ENCODE measurements around the gene TK2. TPM values are rescaled to one million over a fixed set of nuclear protein-coding genes. Genes with fewer than 3 reads are reported as not detected.

The TK2 gene
- total RNA-seq, 1 donor from 2014 or later: 8.4 TPM

DNA sequence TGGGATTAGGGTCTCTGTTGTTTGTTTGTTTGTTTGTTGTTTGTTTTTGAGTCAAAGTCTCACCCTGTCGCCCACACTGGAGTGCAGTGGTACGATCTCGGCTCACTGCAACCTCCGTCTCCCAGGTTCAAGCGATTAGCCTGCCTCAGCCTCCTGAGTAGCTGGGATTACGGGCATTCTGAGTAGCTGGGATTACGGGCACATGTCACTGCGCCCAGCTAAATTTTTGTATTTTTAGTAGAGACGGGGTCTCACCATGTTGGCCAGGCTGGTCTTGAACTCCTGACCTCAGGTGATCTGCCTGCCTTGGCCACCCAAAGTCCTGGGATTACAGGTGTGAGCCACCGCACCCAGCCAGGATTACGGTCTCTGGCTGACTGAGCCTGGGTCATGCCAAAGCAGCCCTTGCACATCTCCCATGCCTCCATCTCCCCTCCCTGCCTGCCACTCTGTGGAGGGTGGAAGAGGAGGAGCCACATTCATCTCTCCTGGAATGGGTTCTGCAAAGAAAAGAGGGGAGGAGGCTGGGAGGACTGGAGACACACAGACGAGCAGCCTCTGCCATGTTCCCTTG lies 63.6 kb downstream of the TK2 start:
- H3K27ac Mint-ChIP-seq: no peak overlapping the region
- DNase-seq (ENCODE audit: low spot score): no peak
- H3K4me3 Mint-ChIP-seq: no peak overlapping the region
- H3K36me3 Mint-ChIP-seq (ENCODE audit: low read depth): peaks cover 2% of the 10 kb centered on the region
- intact Hi-C loops (cut with micrococcal nuclease): no loop called here
- no peaks in the 10 kb centered on the region for H3K27me3 Mint-ChIP-seq (ENCODE audit: insufficient read depth)
- H3K9me3 Mint-ChIP-seq: no peaks in the 10 kb centered on the region
- peaks cover 35% of the 10 kb centered on the region for H3K4me1 Mint-ChIP-seq (ENCODE audit: low read depth)

DNA sequence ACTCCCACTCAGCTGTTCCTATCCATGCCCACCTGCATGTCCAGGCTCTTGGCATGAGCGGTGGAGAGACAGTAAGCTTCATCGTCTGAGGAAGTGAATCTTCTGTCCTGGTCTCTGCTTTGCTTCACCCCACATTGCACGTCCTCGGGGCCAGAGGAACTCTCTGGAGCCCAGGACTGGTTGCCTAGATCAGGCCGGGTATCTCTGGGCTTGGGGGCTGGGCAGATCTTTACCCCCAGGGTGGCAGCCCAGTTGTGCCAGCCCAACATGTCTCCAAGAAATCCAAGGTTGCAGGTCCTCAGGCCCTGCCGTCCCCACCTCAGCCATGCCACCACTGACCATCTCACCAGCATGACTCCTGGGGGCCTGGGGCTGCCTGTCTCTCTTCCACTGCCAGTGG lies 64.5 kb downstream of the TK2 start:
- peaks cover under 1% of the 10 kb centered on the region for H3K36me3 Mint-ChIP-seq (ENCODE audit: low read depth)
- intact Hi-C loops (cut with micrococcal nuclease): no loop called here
- no peak overlapping the region for H3K4me3 Mint-ChIP-seq
- H3K4me1 Mint-ChIP-seq (ENCODE audit: low read depth): peaks cover 31% of the 10 kb centered on the region
- no peaks in the 10 kb centered on the region for H3K9me3 Mint-ChIP-seq
- no peaks in the 10 kb centered on the region for H3K27me3 Mint-ChIP-seq (ENCODE audit: insufficient read depth)
- DNase-seq (ENCODE audit: low spot score): no peak
- no peak overlapping the region for H3K27ac Mint-ChIP-seq

- no peaks in the 10 kb centered on the region for H3K36me3 Mint-ChIP-seq (ENCODE audit: low read depth)
- H3K9me3 Mint-ChIP-seq: no peaks in the 10 kb centered on the region
- no peak for DNase-seq (ENCODE audit: low spot score)
- H3K4me3 Mint-ChIP-seq: no peak overlapping the region
- intact Hi-C loops (cut with micrococcal nuclease): loop anchor here (5.0 kb wide), 1 partner anchor 127 kb away; no protein-coding TSS in a partner anchor
- H3K4me1 Mint-ChIP-seq (ENCODE audit: low read depth): peaks cover 29% of the 10 kb centered on the region
- no peaks in the 10 kb centered on the region for H3K27me3 Mint-ChIP-seq (ENCODE audit: insufficient read depth)
- no peak overlapping the region for H3K27ac Mint-ChIP-seq
Observed at GRCh38 chr16:66484453-66485213, 65.3 kb downstream of the TK2 start.

DNA sequence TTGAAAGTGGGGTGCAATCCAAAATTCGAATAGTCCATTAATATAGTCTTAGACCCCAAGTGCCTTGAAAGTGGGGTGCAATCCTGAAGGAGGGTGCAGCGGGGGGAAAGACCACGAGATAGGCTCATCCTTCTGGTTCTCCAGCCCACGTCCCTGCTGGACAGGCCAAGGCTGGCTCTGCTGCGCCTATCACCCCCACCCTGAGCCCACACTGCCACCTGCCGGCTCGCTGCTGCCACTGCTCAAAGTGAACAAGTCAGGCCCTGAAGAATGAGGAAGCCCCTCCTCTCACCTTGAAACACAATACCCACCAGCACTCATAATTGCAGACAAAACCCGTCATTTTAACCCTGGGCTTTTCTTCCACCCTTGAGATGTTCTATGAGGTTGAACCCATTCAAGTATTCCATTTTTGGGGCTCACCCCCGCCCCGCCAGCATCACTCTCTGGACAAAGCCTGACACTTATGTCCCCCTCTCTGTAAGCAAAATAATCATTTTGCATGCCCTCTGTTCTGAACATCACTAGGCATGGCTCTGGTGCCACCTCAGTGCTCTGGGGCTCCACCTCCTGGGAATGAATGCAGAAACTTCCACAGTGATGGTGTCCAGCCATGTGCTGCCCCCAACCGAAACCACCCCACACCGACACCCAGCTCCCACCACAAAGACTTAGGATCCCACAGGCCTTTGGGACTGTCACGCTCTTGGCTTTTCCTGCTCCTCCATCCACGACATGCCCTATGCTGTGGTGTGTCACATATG lies 66.1 kb downstream of the TK2 start:
- intact Hi-C loops (cut with micrococcal nuclease): loop anchor here (1.0 to 5.0 kb wide), 3 partner anchors 32 to 127 kb away; no protein-coding TSS in a partner anchor
- DNase-seq (ENCODE audit: low spot score): peak; percentile 68
- Mint-ChIP-seq H3K27ac (peak overlapping the region; percentile 29), H3K9me3 (no peaks in the 10 kb centered on the region), H3K4me3 (no peak overlapping the region), H3K4me1 (ENCODE audit: low read depth) (peaks cover 27% of the 10 kb centered on the region), H3K36me3 (ENCODE audit: low read depth) (no peaks in the 10 kb centered on the region), H3K27me3 (ENCODE audit: insufficient read depth) (no peaks in the 10 kb centered on the region)

GRCh38 chr16:66481943-66482390 lies 68.0 kb downstream of the TK2 start:
- intact Hi-C loops (cut with micrococcal nuclease): loop anchor here (5.0 kb wide), 1 partner anchor 125 kb away; no protein-coding TSS in a partner anchor

GRCh38 chr16:66481081-66481942 lies 68.6 kb downstream of the TK2 start:
- peaks cover 47% of the 10 kb centered on the region for H3K4me1 Mint-ChIP-seq (ENCODE audit: low read depth)
- no peak overlapping the region for H3K4me3 Mint-ChIP-seq
- intact Hi-C loops (cut with micrococcal nuclease): loop anchor here (5.0 kb wide), 1 partner anchor 124 kb away; no protein-coding TSS in a partner anchor
- no peak for DNase-seq (ENCODE audit: low spot score)
- no peaks in the 10 kb centered on the region for H3K9me3 Mint-ChIP-seq
- H3K27ac Mint-ChIP-seq: peak overlapping the region; percentile 48
- no peaks in the 10 kb centered on the region for H3K36me3 Mint-ChIP-seq (ENCODE audit: low read depth)
- H3K27me3 Mint-ChIP-seq (ENCODE audit: insufficient read depth): no peaks in the 10 kb centered on the region

More at GRCh38 chr16:66481943-66482390, 68.0 kb downstream of the TK2 start:
- H3K9me3 Mint-ChIP-seq: no peaks in the 10 kb centered on the region
- no peak overlapping the region for H3K27ac Mint-ChIP-seq
- H3K36me3 Mint-ChIP-seq (ENCODE audit: low read depth): no peaks in the 10 kb centered on the region
- no peak for DNase-seq (ENCODE audit: low spot score)
- H3K4me3 Mint-ChIP-seq: no peak overlapping the region
- peaks cover 41% of the 10 kb centered on the region for H3K4me1 Mint-ChIP-seq (ENCODE audit: low read depth)
- H3K27me3 Mint-ChIP-seq (ENCODE audit: insufficient read depth): no peaks in the 10 kb centered on the region

DNA sequence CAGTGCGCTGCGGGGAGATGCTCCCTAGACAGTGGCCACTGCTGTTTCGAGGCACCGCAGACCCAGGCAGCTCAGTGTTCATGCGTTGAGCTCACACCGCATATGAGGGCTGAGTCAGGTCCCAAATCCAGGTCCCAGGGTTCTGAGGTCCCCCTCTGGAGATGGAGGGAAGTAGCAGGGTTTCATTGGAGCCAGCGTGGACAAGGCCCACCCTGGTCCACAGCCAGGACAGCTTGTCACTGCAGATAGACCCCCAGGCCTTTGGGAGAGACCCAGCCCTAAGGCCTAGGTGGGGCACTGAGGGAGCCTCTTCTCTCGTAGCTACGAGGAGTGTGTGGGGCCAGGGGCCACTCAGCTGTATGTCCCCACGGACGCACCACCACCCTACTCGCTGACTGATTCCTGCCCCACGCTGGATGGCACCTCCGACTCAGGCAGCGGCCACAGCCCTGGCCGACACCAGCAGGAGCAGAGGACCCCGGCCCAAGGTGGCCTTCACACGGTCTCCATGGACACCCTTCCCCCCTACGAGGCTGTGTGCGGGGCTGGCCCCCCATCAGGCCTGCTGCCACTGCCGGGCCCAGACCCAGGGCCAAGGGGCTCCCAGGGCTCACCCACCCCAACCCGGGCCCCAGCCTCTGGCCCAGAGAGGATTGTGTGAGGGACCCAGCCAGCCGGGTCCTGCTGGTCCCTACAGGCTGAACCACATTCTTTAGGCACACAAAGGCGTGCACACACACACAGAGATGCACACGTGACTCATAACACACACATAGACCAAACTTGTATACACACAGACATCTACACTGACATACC lies 69.4 kb downstream of the TK2 start:
- intact Hi-C loops (cut with micrococcal nuclease): loop anchor here (5.0 kb wide), 1 partner anchor 123 kb away; no protein-coding TSS in a partner anchor
- Mint-ChIP-seq H3K27me3 (ENCODE audit: insufficient read depth) (no peaks in the 10 kb centered on the region), H3K36me3 (ENCODE audit: low read depth) (no peaks in the 10 kb centered on the region), H3K4me3 (no peak overlapping the region), H3K4me1 (ENCODE audit: low read depth) (peaks cover 48% of the 10 kb centered on the region), H3K9me3 (no peaks in the 10 kb centered on the region), H3K27ac (peak overlapping the region; percentile 52)
- no peak for DNase-seq (ENCODE audit: low spot score)

GRCh38 chr16:66479661-66480264 lies 70.2 kb downstream of the TK2 start:
- no peak for DNase-seq (ENCODE audit: low spot score)
- Mint-ChIP-seq H3K27me3 (ENCODE audit: insufficient read depth) (no peaks in the 10 kb centered on the region), H3K36me3 (ENCODE audit: low read depth) (no peaks in the 10 kb centered on the region), H3K9me3 (no peaks in the 10 kb centered on the region), H3K27ac (peak overlapping the region; percentile 52), H3K4me1 (ENCODE audit: low read depth) (peaks cover 55% of the 10 kb centered on the region), H3K4me3 (no peak overlapping the region)
- intact Hi-C loops (cut with micrococcal nuclease): loop anchor here (5.0 kb wide), 1 partner anchor 122 kb away; no protein-coding TSS in a partner anchor

DNA sequence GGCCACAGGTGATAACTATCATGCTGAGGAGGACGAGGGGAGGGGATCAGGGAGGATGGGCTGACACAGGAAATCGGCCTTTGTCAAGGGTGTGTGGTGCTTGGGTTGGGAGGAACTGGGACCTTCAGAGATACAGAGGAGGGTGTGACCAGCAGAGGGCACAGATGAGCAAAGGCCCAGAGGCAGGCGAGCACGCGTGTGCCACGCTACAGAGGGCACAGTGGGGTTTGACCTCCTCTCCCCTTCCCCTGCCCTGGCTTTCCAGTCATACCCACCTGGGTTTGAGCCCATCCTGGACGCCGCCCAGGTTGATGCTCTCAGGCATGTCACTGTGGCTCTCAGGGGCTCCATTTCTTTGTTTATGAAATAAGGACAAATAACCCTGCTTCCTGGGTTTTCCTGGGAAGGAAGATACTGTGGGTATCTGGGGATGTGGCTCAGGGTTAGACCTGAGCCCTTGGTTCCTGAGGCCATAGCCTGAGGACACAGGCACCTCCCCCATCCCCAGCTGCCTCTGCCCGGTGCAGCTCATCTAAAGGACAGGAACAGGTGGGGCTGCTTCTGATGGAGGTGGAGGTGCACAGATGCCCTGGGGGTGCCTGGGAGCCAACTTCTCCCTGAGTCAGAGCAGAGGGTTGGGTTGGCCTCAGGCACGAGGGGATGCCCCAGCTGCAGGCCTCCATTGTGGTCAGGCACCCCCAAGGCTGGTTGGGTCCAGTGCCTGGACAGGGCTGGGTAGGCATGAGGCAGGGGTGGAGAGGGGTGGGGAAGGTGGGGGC lies 71.0 kb downstream of the TK2 start:
- Mint-ChIP-seq H3K27ac (peak overlapping the region; percentile 21), H3K27me3 (ENCODE audit: insufficient read depth) (no peaks in the 10 kb centered on the region), H3K4me1 (ENCODE audit: low read depth) (peaks cover 57% of the 10 kb centered on the region), H3K36me3 (ENCODE audit: low read depth) (no peaks in the 10 kb centered on the region), H3K4me3 (no peak overlapping the region), H3K9me3 (no peaks in the 10 kb centered on the region)
- DNase-seq (ENCODE audit: low spot score): peak; percentile 73
- intact Hi-C loops (cut with micrococcal nuclease): loop anchor here (1.0 kb wide), 5 partner anchors 37 to 126 kb away; partner anchors contain the start of gene CKLF

DNA sequence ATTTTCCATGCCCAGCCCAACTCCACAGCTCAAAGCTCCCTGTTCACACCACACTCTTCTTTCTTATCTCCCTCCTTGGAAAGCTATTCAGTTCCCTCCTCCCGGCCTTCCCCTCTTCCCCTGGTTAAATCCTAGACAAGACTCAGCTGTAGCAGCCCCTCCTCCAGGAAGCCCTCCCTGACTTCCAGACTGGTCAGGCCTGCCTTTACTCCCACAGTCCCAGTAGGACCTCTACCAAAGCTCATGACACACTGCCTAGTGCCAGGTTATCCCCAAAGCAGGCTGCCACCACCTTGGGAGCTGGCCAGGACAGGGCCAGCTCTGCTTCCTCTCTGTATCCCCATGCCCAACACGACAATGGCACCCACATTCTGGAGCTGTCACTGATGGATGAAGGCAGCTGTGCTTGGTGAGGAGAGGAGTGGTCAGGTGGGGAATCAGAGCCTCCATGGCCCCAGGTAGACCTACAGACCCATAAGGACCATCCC lies 72.8 kb downstream of the TK2 start:
- Mint-ChIP-seq H3K27me3 (ENCODE audit: insufficient read depth) (no peaks in the 10 kb centered on the region), H3K4me1 (ENCODE audit: low read depth) (peaks cover 47% of the 10 kb centered on the region), H3K27ac (no peak overlapping the region), H3K36me3 (ENCODE audit: low read depth) (no peaks in the 10 kb centered on the region), H3K9me3 (no peaks in the 10 kb centered on the region), H3K4me3 (no peak overlapping the region)
- intact Hi-C loops (cut with micrococcal nuclease): no loop called here
- no peak for DNase-seq (ENCODE audit: low spot score)

All from activated T-helper 1 cell treated with anti-CD3 and anti-CD28 coated beads, Interleukin-12 subunit alpha, Interleukin-12 subunit beta, Interleukin-2, Interleukin-4 antibody, amounts not matched to agents 30 ng/mL and 10 ng/mL and 1 ng/mL, durations not matched to agents 14 hours and 24 hours and 36 hours (primary cell).